ENCODE data around the gene FKTN.

- TF ChIP-seq CTCF (IDR thresholded peaks at IDR 0.05; ENCODE audit: borderline replicate concordance, extremely low read depth, low read length, poor library complexity, severe bottlenecking) (peak; percentile 60), EZH2 (IDR thresholded peaks at IDR 0.05; ENCODE audit: borderline replicate concordance, low read depth, low read length, severe bottlenecking) (no peak)
Observed at GRCh38 chr9:105608721-105609598, 51.0 kb downstream of the FKTN start.

All from DND-41 (cell line).